Duodenal mucosa (tissue), 2 donors: ENCODE results near the gene LRRC2.

Experiments used
- H3K27ac ChIP-seq: one replicate; pipeline ENCODE4 v1.7.0; 2013; ENCODE audit warnings: low read depth, low read length
- H3K27me3 ChIP-seq, 2 donors: one replicate each; pipeline ENCODE4 v1.7.0; 2013; ENCODE audit warnings: low read length in 2 of 2, control low read depth in 1 of 2; ENCODE audit not compliant: insufficient read depth in 2 of 2, control insufficient read depth in 1 of 2
- H3K36me3 ChIP-seq, 2 donors: one replicate each; pipeline ENCODE4 v1.7.0; 2013; ENCODE audit warnings: low read length in 2 of 2, control low read depth in 1 of 2; ENCODE audit not compliant: insufficient read depth in 2 of 2, control insufficient read depth in 1 of 2
- H3K4me1 ChIP-seq, 2 donors: one replicate each; pipeline ENCODE4 v1.7.0; 2013; ENCODE audit warnings: low read length in 2 of 2, control low read depth in 1 of 2; ENCODE audit not compliant: insufficient read depth in 2 of 2, control insufficient read depth in 1 of 2
- H3K4me3 ChIP-seq, 2 donors: one replicate each; pipeline ENCODE4 v1.7.0; 2013; ENCODE audit warnings: low read length in 2 of 2, low read depth in 1 of 2
- H3K9ac ChIP-seq, 2 donors: one replicate each; pipeline ENCODE4 v1.7.0; 2013; ENCODE audit warnings: low read length in 2 of 2, low read depth in 1 of 2
- H3K9me3 ChIP-seq, 2 donors: one replicate each; pipeline ENCODE4 v1.7.0; 2013; ENCODE audit warnings: low read length in 2 of 2, control low read depth in 1 of 2; ENCODE audit not compliant: control insufficient read depth in 1 of 2

Gene LRRC2

DNA sequence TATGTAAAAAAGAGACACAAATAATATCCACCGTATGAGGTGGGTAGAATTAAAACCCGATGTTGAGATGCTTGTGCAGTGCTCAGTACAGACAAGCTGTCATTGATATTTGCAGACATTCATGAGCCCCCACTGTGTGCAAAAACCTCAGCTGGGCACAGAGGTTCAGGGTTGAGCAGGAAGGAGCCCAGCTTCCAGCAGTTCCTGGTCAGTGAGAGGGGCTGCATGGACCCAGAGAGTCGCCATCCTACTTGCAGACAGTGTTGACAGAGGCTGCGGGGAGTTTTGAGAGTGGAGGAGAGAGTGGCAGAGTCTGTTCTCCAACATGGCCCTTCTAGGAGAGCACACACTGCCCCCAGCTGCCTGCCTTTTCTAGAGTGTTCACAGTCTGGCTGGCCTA is 95.3 kb downstream of the LRRC2 start:
- Histone ChIP-seq H3K4me3 (no peak overlapping the region), H3K27me3 (peaks cover 0 to 3% of the 10 kb centered on the region in 2 donors), H3K9ac (no peak overlapping the region), H3K4me1 (no peaks in the 10 kb centered on the region), H3K27ac (no peak overlapping the region), H3K36me3 (no peaks in the 10 kb centered on the region), H3K9me3 (peaks cover 0 to 3% of the 10 kb centered on the region in 2 donors)

DNA sequence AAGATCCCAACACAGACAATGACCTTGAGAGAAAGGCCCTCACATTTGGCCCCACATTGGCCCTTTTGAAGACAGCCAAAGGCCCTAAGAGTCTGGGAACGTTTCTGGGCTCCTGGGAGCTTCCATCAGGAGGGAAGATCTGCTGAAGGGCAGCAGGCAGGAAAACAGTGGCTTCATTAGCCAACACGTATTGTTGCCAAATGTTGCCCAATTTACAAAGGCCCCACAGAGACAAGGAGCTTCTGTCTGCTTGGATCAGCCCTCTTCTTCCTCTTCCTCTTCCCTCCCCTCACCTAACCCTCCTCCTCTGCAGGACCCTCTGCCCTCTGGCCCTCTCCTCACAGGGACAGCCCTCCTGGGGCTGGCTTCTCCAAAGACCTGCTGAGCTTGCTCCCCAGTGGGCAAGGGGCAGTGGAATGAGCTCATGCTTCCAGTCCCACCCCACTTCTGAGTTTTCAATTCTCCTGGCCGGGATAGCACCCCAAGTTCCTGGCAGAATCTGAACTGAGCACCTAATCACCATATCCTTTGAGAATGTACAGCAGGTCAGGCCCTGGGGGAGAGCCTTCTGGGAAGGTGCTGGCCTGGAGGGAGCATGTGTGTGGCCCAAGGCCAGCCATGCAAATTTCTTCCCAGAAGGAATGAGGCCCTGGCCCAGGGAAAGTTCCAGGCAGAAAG is 96.3 kb downstream of the LRRC2 start:
- H3K4me1 ChIP-seq = no peaks in the 10 kb centered on the region
- no peak overlapping the region for H3K9ac ChIP-seq
- peaks cover 6 to 8% of the 10 kb centered on the region in 2 donors for H3K27me3 ChIP-seq
- H3K27ac ChIP-seq = no peak overlapping the region
- no peaks in the 10 kb centered on the region for H3K36me3 ChIP-seq
- H3K4me3 ChIP-seq = no peak overlapping the region
- peaks cover 0 to 2% of the 10 kb centered on the region in 2 donors for H3K9me3 ChIP-seq

DNA sequence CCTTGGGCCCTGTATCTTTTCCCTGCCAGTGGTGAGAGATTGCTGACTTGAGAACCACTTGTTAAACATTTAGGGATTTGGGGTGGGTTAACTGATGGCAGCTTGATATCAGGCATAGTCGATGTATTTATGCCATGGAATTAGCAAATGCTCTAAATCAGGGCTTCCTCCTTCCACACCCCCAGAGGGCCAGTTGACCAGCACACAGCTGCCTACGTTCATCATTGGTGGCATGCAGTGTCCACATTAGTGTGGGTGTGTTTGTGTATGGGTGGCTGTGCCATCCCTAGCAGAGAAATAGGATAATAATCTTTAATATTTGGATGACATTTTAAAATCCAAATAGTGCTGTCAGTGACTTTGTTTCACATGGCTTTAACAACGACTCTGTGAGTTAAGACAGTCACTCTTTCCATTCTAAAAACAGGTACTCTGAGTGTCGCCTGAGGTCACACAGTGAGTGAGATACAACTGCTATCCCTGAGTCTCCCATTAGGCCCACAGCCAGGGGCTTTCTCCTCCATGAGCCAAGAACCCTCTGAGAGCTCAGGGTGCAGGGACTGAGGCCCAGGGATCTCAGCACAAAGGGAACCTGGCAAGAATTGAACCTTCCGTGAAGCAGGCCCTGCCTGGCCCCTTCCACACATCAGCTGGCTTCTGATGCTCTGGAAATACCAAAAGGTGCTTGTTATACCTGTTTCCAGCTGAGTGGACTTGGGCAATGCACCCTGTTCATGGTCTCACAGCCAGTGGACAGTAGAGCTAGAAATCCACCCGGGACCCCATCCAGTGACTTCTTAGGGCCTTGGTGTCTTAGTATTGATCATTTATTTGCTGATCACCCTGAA is 97.1 kb downstream of the LRRC2 start:
- no peak overlapping the region for H3K4me3 ChIP-seq
- H3K27me3 ChIP-seq = peaks cover 12 to 15% of the 10 kb centered on the region in 2 donors
- no peaks in the 10 kb centered on the region for H3K9me3 ChIP-seq
- no peak overlapping the region for H3K9ac ChIP-seq
- H3K27ac ChIP-seq = no peak overlapping the region
- no peaks in the 10 kb centered on the region for H3K4me1 ChIP-seq
- H3K36me3 ChIP-seq = no peaks in the 10 kb centered on the region

DNA sequence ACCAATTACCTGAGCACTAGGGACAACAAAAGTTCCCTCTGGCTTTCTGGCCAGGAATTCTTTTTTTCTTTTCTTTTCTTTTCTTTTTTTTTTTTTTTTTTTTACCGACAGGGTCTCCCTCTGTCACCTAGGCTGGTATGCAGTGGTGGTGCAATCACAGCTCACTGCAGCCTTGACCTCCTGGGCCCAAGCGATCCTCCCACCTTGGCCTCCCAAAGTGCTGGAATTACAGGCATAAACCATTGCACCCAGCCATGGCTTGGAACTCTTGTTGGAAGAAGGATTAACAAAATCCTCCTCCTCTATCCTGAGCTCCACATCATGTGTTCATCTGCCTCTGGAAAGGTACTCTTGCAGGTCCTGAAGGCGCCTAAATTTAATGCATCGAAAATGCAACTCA is 98.5 kb downstream of the LRRC2 start:
- Histone ChIP-seq H3K4me1 (no peaks in the 10 kb centered on the region), H3K4me3 (no peak overlapping the region), H3K27me3 (peaks cover 21 to 27% of the 10 kb centered on the region in 2 donors), H3K9me3 (no peaks in the 10 kb centered on the region), H3K9ac (no peak overlapping the region), H3K27ac (no peak overlapping the region), H3K36me3 (no peaks in the 10 kb centered on the region)

DNA sequence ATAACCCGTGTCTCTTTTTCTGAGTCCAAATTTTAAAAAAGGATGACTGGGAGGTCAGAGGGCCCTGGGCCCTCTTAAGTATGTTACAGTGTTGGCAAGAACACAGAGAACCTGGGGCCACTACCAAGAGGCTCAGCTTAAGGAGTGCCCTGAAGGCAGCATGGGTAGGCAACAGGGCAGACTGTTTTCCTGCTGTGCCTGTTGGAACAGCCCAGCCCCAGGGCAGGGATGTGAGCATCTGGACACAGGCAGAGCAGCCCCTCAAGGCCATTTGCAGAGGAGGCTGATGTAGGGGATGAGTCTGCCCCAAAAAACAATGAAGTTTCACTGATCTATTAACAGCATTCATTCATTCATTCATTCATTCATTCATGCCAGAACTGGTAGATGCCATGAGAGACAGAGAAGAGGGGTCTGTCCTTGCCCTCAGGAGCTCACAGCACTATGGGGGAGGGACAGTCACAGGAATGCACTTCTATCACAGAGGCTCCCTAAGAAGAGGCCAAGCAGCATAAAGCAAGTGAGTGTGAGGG is 99.2 kb downstream of the LRRC2 start:
- H3K9me3 ChIP-seq = no peaks in the 10 kb centered on the region
- no peaks in the 10 kb centered on the region for H3K4me1 ChIP-seq
- no peak overlapping the region for H3K9ac ChIP-seq
- H3K4me3 ChIP-seq = no peak overlapping the region
- no peak overlapping the region for H3K27ac ChIP-seq
- H3K36me3 ChIP-seq = no peaks in the 10 kb centered on the region
- peaks cover 21 to 27% of the 10 kb centered on the region in 2 donors for H3K27me3 ChIP-seq

DNA sequence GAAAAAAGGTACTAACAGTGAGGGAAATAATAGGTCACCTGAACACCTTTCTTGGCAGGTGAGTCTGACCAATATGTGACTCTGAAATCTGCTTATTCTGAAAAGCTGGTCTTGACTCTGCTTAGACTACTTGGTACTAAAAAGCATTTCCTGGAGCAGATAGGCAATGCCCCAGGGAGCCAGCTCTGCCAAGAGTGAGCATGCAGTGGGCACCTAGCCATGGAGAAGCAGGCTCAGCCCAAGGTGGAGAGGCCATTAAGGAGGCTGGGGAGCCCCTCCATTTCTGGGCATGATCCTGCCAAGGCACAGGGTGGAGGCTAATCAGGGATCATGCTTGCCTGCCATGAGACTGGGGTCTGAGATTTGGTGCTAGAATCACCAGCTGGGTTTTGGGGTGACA is 99.8 kb downstream of the LRRC2 start:
- no peaks in the 10 kb centered on the region for H3K4me1 ChIP-seq
- no peaks in the 10 kb centered on the region for H3K36me3 ChIP-seq
- no peak overlapping the region for H3K9ac ChIP-seq
- H3K9me3 ChIP-seq = no peaks in the 10 kb centered on the region
- H3K27me3 ChIP-seq = peaks cover 21 to 27% of the 10 kb centered on the region in 2 donors
- H3K4me3 ChIP-seq = no peak overlapping the region
- no peak overlapping the region for H3K27ac ChIP-seq
